ENCODE data around the gene TRIM17. TPM values are rescaled to one million over a fixed set of nuclear protein-coding genes. Genes with fewer than 3 reads are reported as not detected.

The TRIM17 gene
- total and polyA plus RNA-seq, 2 experiments from 2014 or later, result 0.86 to 1.1 TPM

GRCh38 chr1:228397966-228398365 is 18.7 kb downstream of the TRIM17 start:
- no peak for TF ChIP-seq EZH2phosphoT487 (IDR thresholded peaks at IDR 0.05; ENCODE audit: unreplicated experiment)
- no peak for TF ChIP-seq JUNB (IDR thresholded peaks at IDR 0.05; ENCODE audit: unreplicated experiment)
- no peak for TF ChIP-seq CTCF (conservative IDR thresholded peaks at IDR 0.05; ENCODE audit: low read depth in 2 of 2)
- TF ChIP-seq EZH2 (IDR thresholded peaks at IDR 0.05; ENCODE audit: low read depth, unreplicated experiment), result no peak
- TF ChIP-seq REST (IDR thresholded peaks at IDR 0.05; ENCODE audit: unreplicated experiment), result no peak
- TF ChIP-seq STAT1 (IDR thresholded peaks at IDR 0.05; ENCODE audit: unreplicated experiment), result no peak
- no peak for TF ChIP-seq ZNF114 (CRISPR knock-in tag; IDR thresholded peaks at IDR 0.05)
- TF ChIP-seq ZNF462 (CRISPR knock-in tag; IDR thresholded peaks at IDR 0.05), result no peak
- no peak for TF ChIP-seq NANOG (IDR thresholded peaks at IDR 0.05; ENCODE audit: borderline replicate concordance)
- TF ChIP-seq, protein P1, sequence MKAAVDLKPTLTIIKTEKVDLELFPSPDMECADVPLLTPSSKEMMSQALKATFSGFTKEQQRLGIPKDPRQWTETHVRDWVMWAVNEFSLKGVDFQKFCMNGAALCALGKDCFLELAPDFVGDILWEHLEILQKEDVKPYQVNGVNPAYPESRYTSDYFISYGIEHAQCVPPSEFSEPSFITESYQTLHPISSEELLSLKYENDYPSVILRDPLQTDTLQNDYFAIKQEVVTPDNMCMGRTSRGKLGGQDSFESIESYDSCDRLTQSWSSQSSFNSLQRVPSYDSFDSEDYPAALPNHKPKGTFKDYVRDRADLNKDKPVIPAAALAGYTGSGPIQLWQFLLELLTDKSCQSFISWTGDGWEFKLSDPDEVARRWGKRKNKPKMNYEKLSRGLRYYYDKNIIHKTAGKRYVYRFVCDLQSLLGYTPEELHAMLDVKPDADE (IDR thresholded peaks at IDR 0.05), result no peak
- no peak for TF ChIP-seq POLR2AphosphoS5 (IDR thresholded peaks at IDR 0.05; ENCODE audit: low read depth)
- no peak for TF ChIP-seq CREB1 (CRISPR knock-in tag; IDR thresholded peaks at IDR 0.05; ENCODE audit: low read depth)
- TF ChIP-seq ZNF331 (CRISPR knock-in tag; IDR thresholded peaks at IDR 0.05; ENCODE audit: low read depth), result no peak
- Mint-ChIP-seq H3K27ac (no peak overlapping the region), H3K4me1 (peaks cover 4% of the 10 kb centered on the region; the same call in 1 of the 3 replicates), H3K27me3 (ENCODE audit: insufficient read depth, low read depth, poor library complexity) (peaks cover 12% of the 10 kb centered on the region), H3K9me3 (no peaks in the 10 kb centered on the region), H3K4me3 (no peak overlapping the region), H3K36me3 (ENCODE audit: low read depth) (peaks cover 61% of the 10 kb centered on the region)
- no peaks in the 10 kb centered on the region for H3K4me1 ChIP-seq (ENCODE audit: insufficient read depth)
- no peak overlapping the region for H2AFZ ChIP-seq
- DNase-seq (ENCODE audit: low spot score), result no peak
- H3K9me2 ChIP-seq (ENCODE audit: insufficient read depth), result no peaks in the 10 kb centered on the region
- no peaks in the 10 kb centered on the region; the same call in 1 of the 2 replicates for H3K36me3 ChIP-seq (ENCODE audit: insufficient read depth)
- no peak overlapping the region for H3K27ac ChIP-seq (ENCODE audit: low read depth)
- H3K4me3 ChIP-seq, result no peak overlapping the region
- H3K4me2 ChIP-seq, result no peak overlapping the region
- H4K20me1 ChIP-seq (replicated peaks; ENCODE audit: insufficient read depth), result peaks cover 5% of the 10 kb centered on the region
- H3F3A ChIP-seq (replicated peaks; ENCODE audit: low read depth), result no peaks in the 10 kb centered on the region
- ATAC-seq, result no peak
- no peaks in the 10 kb centered on the region for H3K27me3 ChIP-seq (ENCODE audit: insufficient read depth)
- H3K79me2 ChIP-seq (replicated peaks; ENCODE audit: insufficient read depth), result peaks cover 9% of the 10 kb centered on the region
